NCI-H82 (cell line): ENCODE measurements around the gene FAM3C.
"Not testable (repeated sequence)": the region's sequence is repeated elsewhere in the genome, so short reads cannot be mapped to it uniquely, and the experiment has no call there.

Experiments
- DNase-seq: peaks from one replicate; lab custom pipeline; 2025; lab: John Stamatoyannopoulos, UW

FAM3C gene

GRCh38 chr7:121395961-121396757 is at the start of gene FAM3C:
TSS of gene FAM3C (minus strand) at chr7:121396308. CDS start at chr7:121382969, 13,339 bp downstream.
- DNase-seq: peak; percentile 94

GRCh38 chr7:121442845-121443244 is 46.7 kb upstream of the FAM3C start:
- peak; percentile 23 for DNase-seq

GRCh38 chr7:121440857-121441503 is 44.9 kb upstream of the FAM3C start:
- DNase-seq: no peak

- DNase-seq: peak; percentile 91
These were observed 42.2 kb upstream of the FAM3C start for GRCh38 chr7:121438043-121438955.

- DNase-seq: no peak
These were observed 41.4 kb upstream of the FAM3C start for GRCh38 chr7:121437470-121437869.

- DNase-seq: no peak
These were observed 40.6 kb upstream of the FAM3C start for GRCh38 chr7:121436688-121437087.

GRCh38 chr7:121436136-121436535 is 40.0 kb upstream of the FAM3C start:
- no peak for DNase-seq

- DNase-seq: no peak
These were observed 37.7 kb upstream of the FAM3C start for GRCh38 chr7:121433775-121434174.

GRCh38 chr7:121432486-121432885 is 36.4 kb upstream of the FAM3C start:
- not testable (repeated sequence) for DNase-seq

- DNase-seq: no peak
These were observed 35.9 kb upstream of the FAM3C start for GRCh38 chr7:121431996-121432395.

- no peak for DNase-seq
These were observed 35.4 kb upstream of the FAM3C start for GRCh38 chr7:121431389-121431995.

- no peak for DNase-seq
These were observed 34.5 kb upstream of the FAM3C start for GRCh38 chr7:121430558-121430957.

GRCh38 chr7:121429798-121430197 is 33.7 kb upstream of the FAM3C start:
- DNase-seq: no peak

GRCh38 chr7:121428855-121429489 is 32.9 kb upstream of the FAM3C start:
- DNase-seq: no peak

GRCh38 chr7:121421743-121422142 is 25.6 kb upstream of the FAM3C start:
- DNase-seq: not testable (repeated sequence)

- DNase-seq: no peak
These were observed 24.9 kb upstream of the FAM3C start for GRCh38 chr7:121420976-121421375.

- DNase-seq: no peak
These were observed 23.4 kb upstream of the FAM3C start for GRCh38 chr7:121419201-121420148.

GRCh38 chr7:121416533-121416932 is 20.4 kb upstream of the FAM3C start:
- no peak for DNase-seq

- peak; percentile 52 for DNase-seq
These were observed 18.3 kb upstream of the FAM3C start for GRCh38 chr7:121414436-121414835.

- no peak for DNase-seq
These were observed 15.5 kb upstream of the FAM3C start for GRCh38 chr7:121411597-121411979.
